HG02678 (cell line): Measurements from ENCODE around the gene CDH4.

Experiments
- ATAC-seq: cut with Tn5 transposase; IDR thresholded peaks from one replicate; pipeline ENCODE4 v1.9.1; 2021; ENCODE audit warnings: mild to moderate bottlenecking, moderate library complexity; ENCODE audit not compliant: unreplicated experiment

CDH4 gene

DNA sequence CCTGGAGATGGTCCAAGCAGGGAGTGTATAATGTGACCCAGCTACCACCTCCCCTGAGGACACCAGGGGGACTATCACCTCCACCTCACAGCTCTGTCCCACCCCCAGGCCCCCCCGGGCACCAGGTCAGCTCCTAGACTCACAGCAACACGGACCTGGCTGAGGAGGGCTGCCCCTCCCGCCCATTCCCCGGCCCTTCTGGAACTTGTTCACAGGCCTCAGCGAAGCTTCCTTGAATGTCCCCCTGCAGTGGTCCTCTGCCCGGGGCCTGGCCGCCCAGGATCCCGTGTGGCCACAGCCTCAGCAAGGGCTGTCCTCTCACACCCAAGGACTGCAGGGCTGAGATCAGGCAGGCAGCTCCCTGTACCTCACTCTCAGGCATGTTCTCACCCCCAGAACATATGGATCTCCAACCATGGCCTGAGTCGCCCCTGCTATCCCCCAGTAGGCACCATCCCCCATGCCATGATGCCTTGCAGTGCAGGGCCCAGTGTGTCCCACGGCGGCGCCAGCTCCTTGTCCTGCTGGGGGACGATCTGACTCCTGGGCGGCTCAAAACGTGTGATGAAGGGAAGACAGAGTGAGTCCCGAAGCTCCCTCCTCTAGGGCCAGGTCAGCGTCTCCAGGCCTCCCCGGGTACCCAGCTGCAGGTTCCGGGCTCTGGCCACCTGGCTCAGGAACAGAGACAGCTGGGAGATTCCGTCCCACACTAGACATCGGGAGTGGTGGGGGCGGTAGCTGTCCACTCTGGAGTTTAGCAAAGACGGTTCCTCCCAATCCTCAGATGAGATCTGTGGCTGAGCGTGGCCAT, 655.2 kb downstream of the CDH4 start:
- no peak for ATAC-seq

DNA sequence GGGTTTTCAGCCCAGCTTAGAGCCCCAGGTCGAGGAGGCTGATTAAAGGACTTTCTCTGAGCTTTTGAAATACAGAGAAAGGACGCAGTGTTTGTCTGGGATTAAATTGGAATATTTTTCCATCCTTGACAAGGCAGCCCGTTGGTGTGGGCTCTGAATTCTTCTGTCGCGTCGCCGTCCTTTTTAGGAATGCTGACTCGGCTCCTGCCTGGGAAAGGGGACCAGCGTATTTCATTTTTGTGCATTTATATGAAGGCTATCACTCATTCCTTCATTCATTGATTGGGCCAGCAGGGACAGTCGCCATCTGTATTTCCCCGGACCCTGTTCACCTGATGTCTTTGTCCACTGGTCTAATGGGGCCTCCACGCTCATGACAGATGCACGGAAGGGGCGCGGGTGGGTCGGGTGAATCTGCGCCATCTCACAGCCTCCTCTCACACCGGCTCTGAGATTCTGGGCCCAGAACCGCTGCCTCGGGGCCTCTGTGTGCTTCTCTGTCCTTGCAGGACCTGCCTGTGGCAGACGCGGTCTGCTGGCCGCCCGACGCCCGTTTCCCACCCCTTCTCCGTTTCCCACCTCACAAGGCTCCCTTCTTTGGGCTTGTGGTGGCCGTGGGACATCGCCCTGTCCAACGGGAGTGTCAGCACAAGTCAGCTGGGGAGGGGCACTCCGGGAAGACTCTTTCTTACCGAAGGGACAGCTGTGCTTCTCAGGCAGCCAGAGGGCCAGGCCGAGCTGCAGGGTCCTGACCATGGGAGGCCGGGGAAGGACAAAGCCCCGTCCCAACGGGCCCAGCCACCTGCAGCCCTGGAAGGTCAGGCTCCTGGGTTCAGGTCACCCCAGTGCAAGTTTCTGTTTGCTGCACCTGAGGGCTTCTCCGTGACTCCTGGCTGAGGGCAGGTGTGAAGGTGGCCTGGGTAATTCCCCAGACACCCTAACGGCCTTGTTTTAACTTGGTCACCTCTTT, 656.3 kb downstream of the CDH4 start:
- ATAC-seq: no peak

DNA sequence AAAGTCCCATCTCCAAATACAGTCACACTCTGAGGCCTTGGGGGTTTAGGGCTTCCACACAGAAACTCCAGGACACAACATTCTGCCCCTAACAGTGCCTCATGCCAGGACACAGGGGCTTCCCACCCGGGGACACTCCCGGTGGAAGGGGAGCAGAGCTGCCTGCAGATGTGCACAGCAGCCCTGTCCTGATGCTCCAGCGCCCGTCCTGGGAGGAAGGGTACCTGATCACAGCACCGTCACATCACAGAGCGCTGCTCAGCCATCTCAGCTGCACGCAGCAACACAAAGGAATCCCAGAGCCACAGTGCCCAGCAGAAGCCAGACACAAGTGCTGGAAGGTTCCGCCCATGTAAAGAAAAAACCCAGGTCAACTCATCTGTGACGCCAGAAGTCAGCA, 657.0 kb downstream of the CDH4 start:
- ATAC-seq: no peak

DNA sequence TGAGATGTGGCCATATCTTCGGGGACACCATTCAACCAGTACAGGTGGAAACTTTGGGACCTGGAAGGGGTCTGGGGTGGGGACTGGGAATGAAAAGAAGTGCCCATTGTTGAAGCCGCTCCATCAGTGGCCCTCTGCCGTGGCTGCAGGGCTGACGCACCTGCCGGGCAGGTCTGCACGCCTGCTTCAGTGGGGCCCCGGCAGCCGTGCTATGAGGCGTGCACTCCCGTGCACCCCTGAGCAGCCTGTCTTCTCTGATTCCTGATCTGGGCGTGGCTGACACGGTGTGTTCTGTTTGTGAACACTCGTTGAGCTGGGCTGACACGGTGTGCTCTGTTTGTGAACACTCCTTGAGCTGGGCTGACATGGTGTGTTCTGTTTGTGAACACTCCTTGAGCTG, 657.8 kb downstream of the CDH4 start:
- no peak for ATAC-seq

DNA sequence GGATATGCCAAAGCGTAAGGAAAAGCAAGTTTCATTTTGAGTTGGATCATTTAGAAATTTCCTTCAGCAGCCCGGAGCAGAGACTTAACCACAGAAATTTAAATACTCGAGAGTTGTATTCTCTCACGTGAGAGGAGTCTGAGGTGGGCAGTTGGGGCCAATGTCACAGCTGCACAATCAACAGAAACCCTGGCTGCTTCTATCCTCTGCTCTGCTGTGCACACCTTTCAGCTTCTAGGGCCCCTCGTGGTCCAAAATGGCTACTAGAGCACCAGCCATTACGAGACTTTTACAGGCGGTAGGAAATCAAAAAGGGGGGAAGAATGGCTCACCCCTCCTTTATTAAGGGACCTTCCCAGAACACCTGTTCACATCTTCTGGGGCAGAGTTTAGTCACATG, 659.8 kb downstream of the CDH4 start:
- no peak for ATAC-seq

DNA sequence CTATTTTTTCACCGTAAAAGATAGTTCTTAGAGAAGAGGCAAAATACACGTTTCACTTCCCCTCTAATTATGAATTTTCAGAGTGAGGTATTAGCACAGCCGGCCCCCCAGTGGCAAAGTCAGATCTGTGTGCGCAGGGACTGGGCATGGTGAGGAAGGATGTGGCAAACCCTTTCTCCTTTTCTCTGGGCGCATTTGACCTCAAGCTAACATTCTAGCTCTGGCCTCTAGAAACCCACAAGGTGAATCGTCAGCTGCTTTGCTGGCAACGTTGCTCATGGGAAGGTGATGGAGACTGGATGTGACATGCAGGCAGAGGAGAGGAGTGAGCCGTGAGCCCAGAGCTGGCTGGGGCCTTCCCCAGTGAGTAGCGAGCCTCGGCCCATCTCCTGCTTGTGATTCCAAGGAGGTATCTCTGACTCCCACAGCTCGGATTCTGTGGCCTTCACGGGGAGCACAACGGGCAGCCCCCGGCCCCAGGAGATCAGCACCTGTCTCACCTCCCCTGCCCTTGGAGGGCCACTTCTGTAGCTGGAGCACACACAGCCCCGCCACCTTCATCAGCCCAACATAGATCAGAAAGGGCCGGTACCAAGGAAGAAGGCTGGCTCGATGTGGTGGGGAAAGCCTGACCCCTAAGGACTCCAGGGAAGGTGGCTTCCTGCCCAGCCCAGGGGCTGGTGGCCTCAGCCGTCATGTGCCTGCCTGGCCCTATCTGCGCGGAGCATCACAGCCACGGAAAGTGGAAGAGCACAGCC, 660.8 kb downstream of the CDH4 start:
- ATAC-seq: no peak

DNA sequence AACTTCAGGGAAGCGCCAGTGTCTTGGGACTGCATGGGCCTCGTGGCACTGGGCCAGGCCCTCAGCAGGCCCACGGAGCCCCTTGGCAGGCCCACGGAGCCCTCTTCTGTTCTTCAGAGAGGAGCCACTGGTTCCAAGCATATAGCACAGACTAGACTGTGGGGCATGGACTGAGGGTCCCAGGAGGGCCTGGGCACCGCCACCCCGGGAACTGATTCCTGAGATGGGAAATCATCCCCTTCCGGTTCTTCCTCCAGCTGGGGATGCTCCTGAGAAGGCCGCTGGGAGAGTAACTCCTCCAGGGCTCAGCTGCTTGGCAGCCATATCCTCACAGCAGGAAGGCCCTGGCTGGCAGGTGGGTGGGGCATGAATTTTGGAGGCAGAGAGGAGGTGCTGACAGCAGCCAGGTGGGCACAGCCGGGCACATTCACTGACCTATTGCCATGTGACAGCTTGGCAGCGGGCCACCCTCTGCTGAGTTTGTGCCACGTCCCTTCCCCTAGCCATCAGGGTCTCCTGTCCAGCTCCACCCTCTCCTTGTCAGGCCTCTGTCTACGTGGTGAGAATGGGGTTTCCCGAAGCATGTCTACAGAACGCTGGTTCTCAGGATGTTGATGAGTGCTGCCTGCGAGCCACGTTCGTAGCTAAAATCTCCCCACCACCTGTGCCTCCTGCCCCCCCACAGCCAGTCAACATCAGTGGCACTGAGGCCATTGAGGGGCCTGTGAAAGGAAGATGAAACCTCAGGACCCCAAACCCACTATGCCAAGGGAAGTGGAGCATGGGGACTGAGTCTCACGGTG, 661.6 kb downstream of the CDH4 start:
- ATAC-seq: no peak

DNA sequence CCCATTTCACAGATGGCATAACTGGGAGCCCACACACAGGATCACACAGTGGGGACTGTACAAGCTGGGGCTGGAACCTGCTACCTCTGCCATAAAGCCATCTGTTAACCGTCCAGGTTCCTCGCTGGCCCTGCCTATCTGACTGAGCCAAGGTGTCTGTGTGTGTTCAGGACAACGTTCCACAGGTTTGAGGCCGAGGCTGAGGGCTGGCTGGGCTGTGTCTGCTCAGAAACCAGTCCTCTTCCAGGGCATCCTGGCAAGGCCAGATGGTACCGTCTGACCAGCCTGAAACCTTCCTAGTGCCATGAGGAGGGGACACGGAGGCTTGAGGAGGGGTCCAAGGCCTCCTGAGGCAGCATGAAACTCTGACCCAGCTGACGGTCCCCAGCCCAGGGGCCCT, 663.0 kb downstream of the CDH4 start:
- ATAC-seq: no peak

DNA sequence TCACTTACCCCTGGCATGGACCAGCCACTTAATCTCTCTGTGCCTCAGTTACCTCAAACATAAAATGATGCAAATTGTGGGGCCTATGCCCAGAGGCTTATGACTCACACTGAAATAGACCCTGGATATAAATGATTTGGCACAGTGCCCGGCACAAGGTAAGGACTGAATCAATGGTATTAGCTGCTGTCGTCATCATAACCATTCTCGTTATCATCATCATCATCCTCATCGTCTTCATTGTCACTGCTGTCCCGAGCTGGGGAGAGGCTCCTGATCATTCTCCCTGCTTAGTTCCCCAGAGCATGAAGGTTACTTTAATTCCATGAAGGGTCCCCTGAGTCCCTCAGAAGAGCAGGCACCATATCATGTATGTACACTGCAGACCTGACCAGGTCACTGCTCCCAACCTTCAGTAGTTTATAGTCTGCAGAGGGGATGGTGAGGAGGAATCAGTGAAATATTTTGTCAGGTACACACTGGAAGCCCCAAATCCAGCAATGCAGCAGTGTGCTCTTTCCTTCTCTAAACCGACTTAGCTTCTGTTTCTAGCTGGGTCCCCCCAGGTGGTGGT, 664.3 kb downstream of the CDH4 start:
- ATAC-seq: no peak

DNA sequence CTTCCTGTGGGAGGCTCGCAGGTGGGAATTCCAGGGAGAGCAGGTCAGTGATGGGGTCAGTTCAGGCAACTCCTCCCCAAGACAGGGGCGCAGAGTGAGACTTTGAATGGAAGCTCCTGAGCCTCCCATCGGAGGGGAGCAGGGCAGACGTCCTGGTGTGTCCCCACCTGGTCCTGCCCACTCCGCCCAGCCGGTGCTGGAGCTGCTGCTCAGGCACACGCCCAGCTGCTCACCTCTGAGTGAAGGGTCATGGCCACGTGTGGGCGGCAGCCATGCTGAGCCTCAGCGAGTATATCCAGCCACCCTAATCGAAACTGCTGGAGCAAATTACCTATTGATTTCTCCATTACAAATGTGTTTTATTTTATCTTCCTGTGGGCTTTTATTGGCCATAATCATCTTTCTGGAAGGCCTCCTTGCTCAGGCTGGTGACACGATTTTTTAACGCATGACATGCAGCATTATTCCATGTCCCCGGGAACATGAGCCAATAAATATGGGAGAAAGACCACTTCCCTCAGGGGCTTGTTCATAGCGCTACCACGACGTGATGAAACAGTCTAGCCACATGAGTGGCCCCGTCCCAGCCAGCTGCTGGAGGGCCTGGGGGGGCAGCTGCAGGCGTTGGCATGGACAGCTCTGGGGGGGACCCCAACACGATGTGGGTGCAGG, 665.5 kb downstream of the CDH4 start:
- ATAC-seq: no peak

DNA sequence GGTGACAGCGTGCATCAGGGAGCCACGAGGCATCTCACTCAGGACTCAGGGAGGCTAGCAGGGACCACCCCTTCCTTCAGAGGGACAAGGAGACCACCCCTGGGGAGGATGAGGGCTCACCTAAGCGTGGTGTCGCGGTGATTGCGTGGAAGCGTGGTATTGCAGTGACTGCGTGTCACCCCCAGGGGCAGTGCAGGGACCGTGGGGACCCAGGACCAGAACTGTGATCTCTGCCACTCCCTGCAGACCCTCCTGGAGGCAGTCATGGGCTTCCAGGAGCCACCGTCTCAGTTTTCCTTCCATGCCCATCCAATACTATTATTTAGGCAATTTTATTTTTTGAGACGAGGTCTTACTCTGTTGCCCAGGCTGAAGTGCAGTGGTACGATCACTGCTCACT, 666.5 kb downstream of the CDH4 start:
- ATAC-seq: no peak

DNA sequence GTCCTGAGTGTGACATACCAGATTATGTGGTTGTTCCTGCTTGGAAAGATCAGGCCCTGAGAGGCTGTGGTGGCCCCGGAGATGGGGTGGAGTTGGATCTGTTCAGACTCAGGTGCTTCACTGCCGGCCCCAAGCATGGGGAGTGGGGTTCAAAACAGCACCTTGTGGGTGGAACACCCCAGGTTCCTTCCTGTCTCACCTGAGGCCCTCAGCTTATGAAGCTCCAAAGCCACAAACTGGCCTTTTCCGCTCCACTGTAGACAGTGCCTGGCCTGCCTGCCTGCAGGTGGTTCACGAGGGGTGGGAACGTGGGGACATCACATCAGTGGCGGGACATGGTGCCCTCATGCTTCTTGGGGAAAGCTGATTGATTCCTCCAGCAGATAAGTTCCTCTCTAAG, 667.2 kb downstream of the CDH4 start:
- no peak for ATAC-seq

DNA sequence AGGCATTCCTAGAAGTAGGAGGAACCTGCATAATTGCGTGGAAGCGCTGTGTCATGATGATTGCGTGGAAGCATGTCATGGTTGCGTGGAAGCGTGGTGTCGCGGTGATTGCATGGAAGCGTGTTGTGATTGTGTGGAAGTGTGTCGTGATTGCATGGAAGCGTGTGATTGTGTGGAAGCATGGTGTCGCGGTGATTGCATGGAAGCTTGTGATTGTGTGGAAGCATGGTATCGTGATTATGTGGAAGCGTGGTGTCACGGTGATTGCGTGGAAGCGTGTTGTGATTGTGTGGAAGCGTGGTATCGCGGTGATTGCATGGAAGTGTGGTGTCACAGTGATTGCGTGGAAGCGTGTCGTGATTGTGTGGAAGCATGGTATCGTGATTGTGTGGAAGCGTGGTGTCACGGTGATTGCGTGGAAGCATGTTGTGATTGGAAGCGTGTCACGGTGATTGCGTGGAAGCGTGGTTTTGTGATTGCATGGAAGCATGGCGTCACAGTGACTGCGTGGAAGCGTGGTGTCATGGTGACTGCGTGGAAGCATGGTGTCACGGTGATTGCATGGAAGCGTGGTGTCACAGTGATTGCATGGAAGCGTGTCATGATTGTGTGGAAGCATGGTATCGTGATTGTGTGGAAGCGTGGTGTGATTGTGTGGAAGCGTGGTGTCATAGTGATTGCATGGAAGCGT, 667.8 kb downstream of the CDH4 start:
- no peak for ATAC-seq

DNA sequence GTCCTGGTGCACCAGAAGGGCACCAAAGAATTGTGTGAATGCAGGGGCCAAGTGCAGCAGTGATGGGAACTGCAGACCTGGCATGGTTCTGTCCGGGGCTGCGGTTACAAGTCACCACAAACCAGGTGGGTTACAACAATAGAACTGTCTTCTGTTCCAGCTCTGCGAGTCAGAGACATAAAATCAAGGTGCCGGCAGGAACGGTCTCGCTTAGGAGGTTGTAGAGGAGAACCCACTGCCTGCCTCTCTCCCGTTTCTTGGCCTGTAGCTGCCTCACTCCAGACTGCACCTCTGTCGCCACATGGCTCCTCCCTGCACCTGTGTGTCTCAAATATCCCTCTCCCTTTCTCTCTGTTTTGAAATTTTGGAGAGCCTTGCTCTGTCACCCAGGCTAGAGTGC, 670.4 kb downstream of the CDH4 start:
- ATAC-seq: no peak

DNA sequence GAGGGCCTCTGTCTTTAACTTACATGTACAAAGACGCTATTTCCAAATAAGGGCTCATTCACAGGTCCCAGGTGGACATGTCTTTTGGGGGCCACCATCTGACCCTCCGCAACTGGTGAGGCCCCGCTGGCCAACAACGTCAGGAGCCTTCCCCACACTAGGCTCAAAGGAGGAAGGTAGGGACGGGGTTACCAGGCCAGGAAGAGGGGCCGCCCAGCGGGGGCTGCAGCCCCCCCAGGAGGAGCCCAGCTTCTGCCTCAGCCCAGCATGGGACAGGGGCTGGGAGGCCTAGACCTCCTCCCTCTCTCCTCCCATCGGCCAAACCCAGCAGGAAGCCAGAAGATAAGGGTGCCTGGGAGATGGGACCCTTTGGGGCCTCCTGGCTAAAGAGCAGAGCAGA, 670.9 kb downstream of the CDH4 start:
- no peak for ATAC-seq

DNA sequence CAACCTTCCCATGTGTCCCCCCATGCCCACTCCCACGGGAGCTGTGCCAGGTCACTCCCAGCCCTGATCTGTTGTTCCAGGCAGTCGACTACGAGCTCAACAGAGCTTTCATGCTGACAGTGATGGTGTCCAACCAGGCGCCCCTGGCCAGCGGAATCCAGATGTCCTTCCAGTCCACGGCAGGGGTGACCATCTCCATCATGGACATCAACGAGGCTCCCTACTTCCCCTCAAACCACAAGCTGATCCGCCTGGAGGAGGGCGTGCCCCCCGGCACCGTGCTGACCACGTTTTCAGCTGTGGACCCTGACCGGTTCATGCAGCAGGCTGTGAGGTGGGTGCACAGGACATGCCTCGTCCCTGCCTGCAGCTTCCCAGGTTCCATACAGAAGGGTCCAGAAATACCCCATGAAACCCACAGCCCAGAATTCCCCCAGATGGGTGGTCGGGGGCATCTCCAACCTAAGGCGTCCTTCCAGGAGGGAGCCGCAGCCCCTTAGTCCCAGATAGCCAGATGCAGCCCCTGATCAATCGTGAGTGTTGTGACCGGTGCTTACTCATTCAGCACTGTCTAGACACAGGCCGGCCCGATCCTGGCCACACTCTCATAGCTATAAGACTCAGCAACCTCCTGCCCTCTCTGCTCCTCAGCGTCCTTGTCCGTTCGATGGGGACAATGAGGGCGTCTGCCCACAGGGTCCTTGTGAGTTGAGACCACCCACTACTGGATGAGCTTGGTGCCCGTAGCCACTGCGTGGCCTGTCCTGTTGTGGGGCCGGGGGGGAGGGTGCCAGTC, 671.5 kb downstream of the CDH4 start:
- ATAC-seq: no peak

DNA sequence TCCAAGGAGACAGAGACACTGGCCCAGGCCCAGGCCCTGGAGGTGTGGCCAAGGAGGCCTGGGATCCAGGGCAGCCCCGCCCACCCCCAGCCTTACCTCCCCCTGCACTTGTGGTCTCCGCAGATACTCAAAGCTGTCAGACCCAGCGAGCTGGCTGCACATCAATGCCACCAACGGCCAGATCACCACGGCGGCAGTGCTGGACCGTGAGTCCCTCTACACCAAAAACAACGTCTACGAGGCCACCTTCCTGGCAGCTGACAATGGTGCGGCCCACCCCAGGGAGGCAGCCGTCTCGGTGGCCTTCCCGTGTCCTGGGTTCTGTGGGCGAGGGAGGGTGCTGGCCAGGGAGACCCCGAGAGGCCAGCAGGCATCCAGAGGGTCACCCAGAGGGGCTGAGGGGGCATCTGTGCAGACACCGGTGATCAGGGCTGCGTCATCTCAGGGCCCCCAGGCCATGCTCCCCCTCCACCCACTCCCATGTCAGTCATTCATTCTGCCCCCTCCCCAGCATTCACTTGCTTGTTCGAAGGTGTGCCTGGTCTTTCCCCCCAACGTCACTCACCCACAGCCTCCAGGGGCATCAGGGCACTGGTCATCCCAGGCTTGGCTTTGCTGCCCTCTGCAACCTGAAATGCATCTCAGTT, 672.3 kb downstream of the CDH4 start:
- ATAC-seq: no peak
